ENCODE measurements around the gene MORN3.

DNA sequence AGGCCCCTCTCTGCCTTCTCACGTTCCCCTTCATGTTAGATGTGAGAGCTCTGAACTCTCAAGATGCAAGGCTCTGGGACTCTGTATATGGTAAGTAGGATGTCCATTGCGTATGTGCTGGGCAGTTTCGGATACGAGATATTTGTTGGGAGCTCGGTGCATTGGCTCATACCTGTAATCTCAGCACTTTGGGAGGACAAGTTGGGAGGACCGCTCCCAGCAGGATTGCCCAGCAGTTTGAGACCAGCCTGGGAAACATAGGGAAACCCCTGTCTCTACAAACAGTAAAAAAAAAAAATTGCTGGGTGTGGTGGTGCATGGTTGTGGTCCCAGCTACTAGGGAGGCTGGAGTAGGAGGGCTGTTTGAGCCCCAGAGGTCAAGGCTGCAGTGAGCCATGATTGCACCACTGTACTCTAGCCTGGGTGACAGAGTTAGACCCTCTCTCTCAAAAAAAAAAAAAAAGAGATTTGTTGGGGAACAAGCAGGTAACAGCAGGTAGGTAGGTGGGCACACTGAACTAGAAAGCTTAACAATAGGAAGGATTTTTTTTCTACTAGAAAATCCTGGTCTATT is 46.5 kb upstream of the MORN3 start:
- TF ChIP-seq, protein P1, sequence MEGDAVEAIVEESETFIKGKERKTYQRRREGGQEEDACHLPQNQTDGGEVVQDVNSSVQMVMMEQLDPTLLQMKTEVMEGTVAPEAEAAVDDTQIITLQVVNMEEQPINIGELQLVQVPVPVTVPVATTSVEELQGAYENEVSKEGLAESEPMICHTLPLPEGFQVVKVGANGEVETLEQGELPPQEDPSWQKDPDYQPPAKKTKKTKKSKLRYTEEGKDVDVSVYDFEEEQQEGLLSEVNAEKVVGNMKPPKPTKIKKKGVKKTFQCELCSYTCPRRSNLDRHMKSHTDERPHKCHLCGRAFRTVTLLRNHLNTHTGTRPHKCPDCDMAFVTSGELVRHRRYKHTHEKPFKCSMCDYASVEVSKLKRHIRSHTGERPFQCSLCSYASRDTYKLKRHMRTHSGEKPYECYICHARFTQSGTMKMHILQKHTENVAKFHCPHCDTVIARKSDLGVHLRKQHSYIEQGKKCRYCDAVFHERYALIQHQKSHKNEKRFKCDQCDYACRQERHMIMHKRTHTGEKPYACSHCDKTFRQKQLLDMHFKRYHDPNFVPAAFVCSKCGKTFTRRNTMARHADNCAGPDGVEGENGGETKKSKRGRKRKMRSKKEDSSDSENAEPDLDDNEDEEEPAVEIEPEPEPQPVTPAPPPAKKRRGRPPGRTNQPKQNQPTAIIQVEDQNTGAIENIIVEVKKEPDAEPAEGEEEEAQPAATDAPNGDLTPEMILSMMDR (IDR thresholded peaks at IDR 0.05), result no peak
- TF ChIP-seq POLR2A (IDR thresholded peaks at IDR 0.05), result no peak
